Measurements from ENCODE around the gene ASTN2.

ASTN2 gene

DNA sequence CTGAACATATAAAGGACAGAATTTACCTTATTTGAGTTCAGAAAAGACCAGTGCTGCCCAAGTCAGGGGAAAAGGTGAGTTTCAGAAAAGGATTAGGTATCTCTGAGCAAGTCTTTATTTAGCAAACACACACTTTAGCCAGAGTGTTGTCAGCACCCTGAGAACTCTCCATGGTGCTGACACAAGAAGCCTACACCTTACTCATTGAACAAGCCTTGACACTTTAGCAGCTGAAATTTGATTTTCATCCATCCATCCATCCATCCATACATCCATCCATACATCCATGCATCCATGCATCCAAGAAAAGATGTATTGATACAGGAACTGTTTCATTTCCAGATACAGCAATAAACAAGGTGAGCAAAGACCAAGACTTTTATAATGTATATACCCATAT, 416.6 kb downstream of the ASTN2 start:
- no peak overlapping the region for H3K4me3 ChIP-seq (ENCODE audit: low read depth, low read length)
- TF ChIP-seq, protein P1, sequence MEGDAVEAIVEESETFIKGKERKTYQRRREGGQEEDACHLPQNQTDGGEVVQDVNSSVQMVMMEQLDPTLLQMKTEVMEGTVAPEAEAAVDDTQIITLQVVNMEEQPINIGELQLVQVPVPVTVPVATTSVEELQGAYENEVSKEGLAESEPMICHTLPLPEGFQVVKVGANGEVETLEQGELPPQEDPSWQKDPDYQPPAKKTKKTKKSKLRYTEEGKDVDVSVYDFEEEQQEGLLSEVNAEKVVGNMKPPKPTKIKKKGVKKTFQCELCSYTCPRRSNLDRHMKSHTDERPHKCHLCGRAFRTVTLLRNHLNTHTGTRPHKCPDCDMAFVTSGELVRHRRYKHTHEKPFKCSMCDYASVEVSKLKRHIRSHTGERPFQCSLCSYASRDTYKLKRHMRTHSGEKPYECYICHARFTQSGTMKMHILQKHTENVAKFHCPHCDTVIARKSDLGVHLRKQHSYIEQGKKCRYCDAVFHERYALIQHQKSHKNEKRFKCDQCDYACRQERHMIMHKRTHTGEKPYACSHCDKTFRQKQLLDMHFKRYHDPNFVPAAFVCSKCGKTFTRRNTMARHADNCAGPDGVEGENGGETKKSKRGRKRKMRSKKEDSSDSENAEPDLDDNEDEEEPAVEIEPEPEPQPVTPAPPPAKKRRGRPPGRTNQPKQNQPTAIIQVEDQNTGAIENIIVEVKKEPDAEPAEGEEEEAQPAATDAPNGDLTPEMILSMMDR (IDR thresholded peaks at IDR 0.05; ENCODE audit: low read depth, low read length), result no peak

DNA sequence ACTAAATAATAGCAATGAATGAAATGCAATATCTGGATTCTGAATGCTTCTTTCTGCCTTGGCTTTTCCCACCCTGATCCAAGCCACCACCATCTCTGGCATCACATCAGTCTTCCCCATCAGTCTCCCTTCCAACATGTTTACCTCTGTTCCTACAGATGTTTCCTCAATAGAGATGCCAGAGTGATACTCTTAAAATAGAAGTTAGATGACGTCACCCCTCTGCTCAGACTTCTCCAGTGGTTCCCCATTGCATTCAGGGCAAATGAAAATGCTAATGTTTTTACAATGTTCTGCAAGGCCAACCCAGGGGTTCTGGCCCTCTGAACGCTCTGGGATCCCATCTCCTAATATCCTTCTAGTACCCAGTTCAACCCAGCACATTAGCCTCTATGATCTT, 422.0 kb downstream of the ASTN2 start:
- no peak overlapping the region for H3K4me3 ChIP-seq (ENCODE audit: low read depth, low read length)
- TF ChIP-seq, protein P1 (IDR thresholded peaks at IDR 0.05; ENCODE audit: low read depth, low read length), result no peak

DNA sequence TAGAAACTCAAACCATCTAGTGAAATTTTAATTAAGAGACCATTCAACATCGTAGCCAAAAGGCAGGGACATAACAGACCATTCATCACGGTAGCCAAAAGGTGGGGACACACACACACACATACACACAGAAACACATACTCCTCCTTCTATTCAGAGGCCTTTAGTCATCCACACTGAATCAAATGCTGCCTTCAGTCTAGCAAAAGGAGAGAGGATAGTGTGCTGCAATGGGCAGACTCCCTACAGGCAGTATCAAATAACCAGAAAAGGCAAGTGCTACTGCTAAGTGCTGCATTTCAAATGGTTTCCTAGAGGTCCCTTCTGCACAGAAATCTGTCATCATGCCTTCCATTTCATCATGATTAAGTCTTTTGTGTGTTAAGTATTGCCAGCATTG, 423.8 kb downstream of the ASTN2 start:
- TF ChIP-seq, protein P1 (IDR thresholded peaks at IDR 0.05; ENCODE audit: low read depth, low read length), result no peak
- no peak overlapping the region for H3K4me3 ChIP-seq (ENCODE audit: low read depth, low read length)

DNA sequence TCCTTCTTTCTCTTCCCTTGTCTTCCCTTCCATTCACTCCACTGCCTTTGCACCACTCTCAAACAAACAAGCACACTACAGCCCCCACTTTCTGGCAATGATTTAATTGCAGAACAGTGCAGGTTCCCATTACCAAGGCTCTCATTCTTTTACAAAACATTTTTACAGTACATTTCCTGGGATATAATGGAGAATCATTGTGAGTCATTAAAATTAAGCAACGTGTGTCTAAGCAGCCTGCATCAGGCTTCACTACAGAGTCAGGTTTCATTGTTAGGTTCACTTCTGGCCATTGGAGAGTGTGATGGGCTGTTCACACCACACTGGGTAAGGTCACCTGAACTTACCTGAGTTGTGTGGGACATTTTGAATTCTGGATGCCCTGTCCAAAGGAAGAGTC, 424.3 kb downstream of the ASTN2 start:
- H3K4me3 ChIP-seq (ENCODE audit: low read depth, low read length), result no peak overlapping the region
- TF ChIP-seq, protein P1 (IDR thresholded peaks at IDR 0.05; ENCODE audit: low read depth, low read length), result no peak

DNA sequence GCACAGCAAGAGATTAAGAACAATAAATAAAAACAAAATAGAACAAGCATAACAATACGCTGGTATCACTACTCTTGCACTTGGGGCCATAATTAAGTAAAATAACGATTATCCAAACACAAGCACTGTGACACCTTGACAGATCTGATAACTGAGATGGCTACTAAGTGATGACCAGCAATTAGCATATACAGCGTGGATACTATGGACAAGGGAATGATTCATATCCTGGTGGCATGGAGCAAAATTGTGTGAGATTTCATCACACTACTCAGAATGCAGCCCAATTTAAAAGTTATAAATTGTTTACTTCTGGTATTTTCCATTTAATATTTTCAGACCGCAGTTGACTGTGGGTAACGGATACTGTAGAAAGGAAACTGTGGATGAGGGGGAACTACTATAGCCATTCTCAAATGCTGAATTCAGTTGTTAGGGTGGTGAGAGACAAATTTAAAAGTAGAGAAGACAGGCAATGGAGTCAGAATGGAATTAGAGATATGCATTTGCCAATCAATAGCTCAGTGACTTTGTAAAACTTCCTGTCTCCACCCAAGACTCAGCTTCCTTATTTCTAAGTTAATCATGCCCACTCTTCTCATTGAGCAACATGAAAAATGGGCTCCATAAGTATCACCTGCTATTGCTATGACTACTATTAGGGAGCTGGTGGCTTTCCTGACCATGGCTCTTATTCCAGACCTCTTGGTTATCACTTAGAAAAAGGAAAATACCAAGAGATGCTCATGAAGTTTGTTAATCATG, 427.0 kb downstream of the ASTN2 start:
- no peak overlapping the region for H3K4me3 ChIP-seq (ENCODE audit: low read depth, low read length)
- TF ChIP-seq, protein P1 (IDR thresholded peaks at IDR 0.05; ENCODE audit: low read depth, low read length), result no peak

DNA sequence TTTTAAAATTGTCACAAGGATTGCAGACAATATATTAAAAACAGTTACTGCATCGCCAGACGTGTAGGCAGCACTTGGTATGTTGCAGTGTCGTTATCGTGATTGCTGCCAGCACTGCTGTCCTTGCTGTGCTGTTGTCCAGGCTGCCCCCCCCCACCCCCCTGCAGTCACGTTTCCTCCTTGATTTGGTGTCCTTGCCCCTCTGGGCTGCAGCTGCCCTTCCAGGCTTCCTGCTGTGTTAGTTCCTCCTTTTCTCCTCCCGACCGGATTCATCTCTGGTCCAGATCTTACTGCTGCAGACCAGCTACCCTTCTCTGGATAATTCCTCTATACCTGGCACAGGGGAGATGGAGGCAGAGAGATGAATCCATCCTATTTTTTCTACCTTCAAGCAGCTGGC, 428.8 kb downstream of the ASTN2 start:
- no peak overlapping the region for H3K4me3 ChIP-seq (ENCODE audit: low read depth, low read length)
- TF ChIP-seq, protein P1 (IDR thresholded peaks at IDR 0.05; ENCODE audit: low read depth, low read length), result no peak

DNA sequence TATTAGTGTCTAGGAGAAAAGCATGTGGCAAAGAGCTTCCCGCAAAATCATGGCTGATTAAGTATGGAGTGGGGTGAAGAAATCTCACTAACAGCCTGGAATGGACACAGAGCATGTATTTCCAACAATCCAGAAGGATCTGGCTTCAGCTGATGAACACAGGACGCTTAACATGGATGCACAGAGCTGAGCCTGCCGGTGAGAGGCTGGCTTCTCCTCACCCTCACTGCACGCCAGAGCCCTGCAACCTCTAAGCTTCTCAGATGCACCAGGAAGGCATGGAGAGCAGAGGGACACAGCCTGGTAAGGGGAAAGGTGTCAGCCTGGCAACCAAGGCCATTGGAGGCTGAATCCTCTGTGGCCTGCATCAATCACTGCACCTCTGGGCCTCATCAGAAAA, 429.3 kb downstream of the ASTN2 start:
- TF ChIP-seq, protein P1 (IDR thresholded peaks at IDR 0.05; ENCODE audit: low read depth, low read length), result no peak
- H3K4me3 ChIP-seq (ENCODE audit: low read depth, low read length), result no peak overlapping the region
